ENCODE results near the gene MGARP.

DNA sequence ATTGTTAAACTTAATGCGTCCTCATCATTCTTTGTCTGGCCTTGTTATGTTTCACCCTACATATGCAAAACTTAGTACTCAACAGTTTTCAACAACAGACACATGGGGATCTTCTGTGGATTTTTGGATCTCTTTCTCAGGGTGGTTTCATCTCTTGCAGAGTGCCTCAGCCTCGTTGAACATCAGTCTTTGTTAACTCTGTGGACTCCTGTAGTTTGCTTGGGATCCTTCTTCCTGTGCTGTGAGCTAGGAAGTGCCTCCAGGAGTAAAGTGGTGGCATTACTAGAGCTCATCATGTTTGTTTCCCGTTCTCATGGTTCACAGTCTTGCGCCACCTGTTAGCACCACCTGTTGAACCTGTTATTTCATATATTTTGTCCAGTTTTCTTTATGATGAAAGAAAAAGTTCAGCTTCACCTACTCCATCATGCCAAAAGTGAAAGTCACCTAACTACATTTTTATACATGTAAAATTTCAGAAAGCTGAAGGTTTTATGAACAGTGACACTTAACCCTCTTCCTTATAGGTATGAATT is 49.7 kb upstream of the MGARP start:
- TF ChIP-seq, protein P1, sequence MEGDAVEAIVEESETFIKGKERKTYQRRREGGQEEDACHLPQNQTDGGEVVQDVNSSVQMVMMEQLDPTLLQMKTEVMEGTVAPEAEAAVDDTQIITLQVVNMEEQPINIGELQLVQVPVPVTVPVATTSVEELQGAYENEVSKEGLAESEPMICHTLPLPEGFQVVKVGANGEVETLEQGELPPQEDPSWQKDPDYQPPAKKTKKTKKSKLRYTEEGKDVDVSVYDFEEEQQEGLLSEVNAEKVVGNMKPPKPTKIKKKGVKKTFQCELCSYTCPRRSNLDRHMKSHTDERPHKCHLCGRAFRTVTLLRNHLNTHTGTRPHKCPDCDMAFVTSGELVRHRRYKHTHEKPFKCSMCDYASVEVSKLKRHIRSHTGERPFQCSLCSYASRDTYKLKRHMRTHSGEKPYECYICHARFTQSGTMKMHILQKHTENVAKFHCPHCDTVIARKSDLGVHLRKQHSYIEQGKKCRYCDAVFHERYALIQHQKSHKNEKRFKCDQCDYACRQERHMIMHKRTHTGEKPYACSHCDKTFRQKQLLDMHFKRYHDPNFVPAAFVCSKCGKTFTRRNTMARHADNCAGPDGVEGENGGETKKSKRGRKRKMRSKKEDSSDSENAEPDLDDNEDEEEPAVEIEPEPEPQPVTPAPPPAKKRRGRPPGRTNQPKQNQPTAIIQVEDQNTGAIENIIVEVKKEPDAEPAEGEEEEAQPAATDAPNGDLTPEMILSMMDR (IDR thresholded peaks at IDR 0.05; ENCODE audit: low read length): 0 out of 2 replicates have a peak, but pooled peaks have one; percentile 5
- TF ChIP-seq EZH2 (IDR thresholded peaks at IDR 0.05; ENCODE audit: borderline replicate concordance, low read length): no peak
